ENCODE measurements around the gene ZNRF3. TPM values are rescaled to one million over a fixed set of nuclear protein-coding genes. Genes with fewer than 3 reads are reported as not detected.

ZNRF3 gene
- total RNA-seq, 2 donors from 2014 or later = 7.8 to 8.6 TPM

GRCh38 chr22:29060251-29060869 is 177.0 kb downstream of the ZNRF3 start:
- TF ChIP-seq CTCF (IDR thresholded peaks at IDR 0.05) (no peak), POLR2A (IDR thresholded peaks at IDR 0.05) (no peak)
- intact Hi-C loops (cut with DNase I) = loop anchor here (10.0 kb wide), 1 partner anchor 194 kb away; no protein-coding TSS in a partner anchor
- Histone ChIP-seq H3K4me1 (no peaks in the 10 kb centered on the region), H3K4me3 (no peak overlapping the region), H3K36me3 (replicated peaks in 1 of 2; ENCODE audit: insufficient read depth in 1 of 2, low read depth in 2 of 2) (no peaks in the 10 kb centered on the region), H3K27ac (no peak overlapping the region), H3K27me3 (no peaks in the 10 kb centered on the region), H3K9me3 (no peaks in the 10 kb centered on the region)
- WGBS, 2 donors = 74 to 84% methylated on average over 12 of the region's 12 CpGs
- DNase-seq (no peak), ATAC-seq (no peak)

GRCh38 chr22:29060931-29061330 is 177.6 kb downstream of the ZNRF3 start:
- no peak for DNase-seq
- intact Hi-C loops (cut with DNase I) = loop anchor here (10.0 kb wide), 1 partner anchor 194 kb away; no protein-coding TSS in a partner anchor
- ATAC-seq = no peak
- H3K4me1 ChIP-seq = no peaks in the 10 kb centered on the region
- no peaks in the 10 kb centered on the region for H3K36me3 ChIP-seq (replicated peaks in 1 of 2; ENCODE audit: insufficient read depth in 1 of 2, low read depth in 2 of 2)
- no peak overlapping the region for H3K27ac ChIP-seq
- no peaks in the 10 kb centered on the region for H3K9me3 ChIP-seq
- TF ChIP-seq CTCF (IDR thresholded peaks at IDR 0.05) = no peak
- TF ChIP-seq POLR2A (IDR thresholded peaks at IDR 0.05) = no peak
- no peaks in the 10 kb centered on the region for H3K27me3 ChIP-seq
- 73 to 77% methylated on average over 7 of the region's 7 CpGs for WGBS, 2 donors
- no peak overlapping the region for H3K4me3 ChIP-seq

GRCh38 chr22:29061773-29062172 is 178.4 kb downstream of the ZNRF3 start, which contains the start of gene C22orf31:
Gene C22orf31 (minus strand): TSS chr22:29061831. CDS start chr22:29061792, 39 bp downstream.
- no peak for ATAC-seq
- H3K4me1 ChIP-seq = no peaks in the 10 kb centered on the region
- intact Hi-C loops (cut with DNase I) = loop anchor here (10.0 kb wide), 1 partner anchor 193 kb away; no protein-coding TSS in a partner anchor

GRCh38 chr22:29062286-29062821 is 179.0 kb downstream of the ZNRF3 start:
- intact Hi-C loops (cut with DNase I) = loop anchor here (10.0 kb wide), 1 partner anchor 192 kb away; no protein-coding TSS in a partner anchor
- no peak for DNase-seq

More at GRCh38 chr22:29061773-29062172, 178.4 kb downstream of the ZNRF3 start, which contains the start of gene C22orf31:
- Histone ChIP-seq H3K27me3 (no peaks in the 10 kb centered on the region), H3K9me3 (no peaks in the 10 kb centered on the region), H3K27ac (no peak within 1 kb of the TSS), H3K36me3 (replicated peaks in 1 of 2; ENCODE audit: insufficient read depth in 1 of 2, low read depth in 2 of 2) (no peaks in the 10 kb centered on the region), H3K4me3 (no peak within 1 kb of the TSS)
- TF ChIP-seq POLR2A (IDR thresholded peaks at IDR 0.05) = no peak
- no peak for TF ChIP-seq CTCF (IDR thresholded peaks at IDR 0.05)
- WGBS, 2 donors = 53% methylated on average over 2 of the region's 2 CpGs
- DNase-seq = no peak

More at GRCh38 chr22:29062286-29062821, 179.0 kb downstream of the ZNRF3 start:
- WGBS, 2 donors = 21 to 55% methylated on average over 3 to 8 of the region's 8 CpGs
- peak; percentile 18 for ATAC-seq
- no peak for TF ChIP-seq POLR2A (IDR thresholded peaks at IDR 0.05)
- TF ChIP-seq CTCF (IDR thresholded peaks at IDR 0.05) = no peak
- Histone ChIP-seq H3K27me3 (no peaks in the 10 kb centered on the region), H3K4me3 (no peak overlapping the region), H3K36me3 (replicated peaks in 1 of 2; ENCODE audit: insufficient read depth in 1 of 2, low read depth in 2 of 2) (no peaks in the 10 kb centered on the region), H3K4me1 (no peaks in the 10 kb centered on the region), H3K9me3 (no peaks in the 10 kb centered on the region), H3K27ac (no peak overlapping the region)

All from body of pancreas (tissue), 4 donors.